Choroid plexus epithelial cell (primary cell): ENCODE measurements around the gene GPS2.
A peak's percentile ranks its signal among the peaks of the same experiment; 100 is the strongest.

Experiments used
- DNase-seq: peaks from one replicate; pipeline ENCODE4 v3.0.0-alpha.2; 2010; ENCODE audit warnings: low read depth
- H3K4me3 ChIP-seq: 2 replicates; pipeline ENCODE4 v1.5.1; 2011; ENCODE audit warnings: low read depth, mild to moderate bottlenecking, control low read depth, low read length, moderate library complexity
- TF ChIP-seq, protein P1 (sequence below): conservative IDR thresholded peaks from 2 replicates; pipeline ENCODE4 v1.5.1; 2011; ENCODE audit warnings: low read depth, mild to moderate bottlenecking, control low read depth, inconsistent platforms, low read length, moderate library complexity

GPS2 gene

DNA sequence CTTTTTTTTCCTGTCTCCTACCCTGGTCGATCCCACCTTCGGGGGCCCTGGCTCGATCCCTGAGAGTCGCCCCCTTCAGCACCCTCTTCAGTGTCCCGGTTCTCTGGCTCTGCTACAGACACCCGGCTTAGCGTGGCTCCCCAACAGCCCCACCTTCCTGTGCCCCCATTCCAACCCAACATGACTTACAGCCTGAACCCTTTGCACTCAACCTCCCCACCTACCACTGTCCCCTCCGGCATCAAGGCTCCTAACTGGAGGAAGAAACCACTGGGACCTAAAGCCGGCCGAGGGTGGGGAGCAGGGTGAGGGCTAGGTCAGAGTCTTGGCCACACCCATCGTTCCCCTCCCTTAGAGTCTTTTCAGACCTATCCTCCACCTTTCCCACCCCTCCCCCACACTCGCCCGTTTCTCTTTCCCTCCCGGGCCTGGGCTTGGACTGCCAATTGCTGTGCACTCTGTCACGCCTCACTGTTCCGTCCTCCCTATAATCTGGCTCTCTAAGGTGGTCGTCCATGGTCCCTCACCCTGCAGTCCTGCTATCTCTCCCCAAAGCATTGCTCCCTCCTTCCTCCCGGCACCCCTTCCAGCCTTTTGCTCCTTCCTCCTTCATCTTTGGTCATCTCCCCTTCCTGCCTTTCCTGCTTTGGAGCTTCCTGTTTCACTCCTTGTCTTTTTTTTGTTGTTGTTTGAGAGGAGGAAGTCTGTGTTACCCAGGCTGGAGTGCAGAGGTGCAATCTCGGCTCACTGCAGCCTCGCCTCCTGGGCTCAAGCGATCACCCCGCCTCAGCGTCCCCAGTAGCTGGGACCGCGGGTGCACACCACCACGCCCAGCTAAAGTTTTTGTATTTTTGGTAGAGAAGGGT is 52.0 kb downstream of the GPS2 start:
- TF ChIP-seq, protein P1, sequence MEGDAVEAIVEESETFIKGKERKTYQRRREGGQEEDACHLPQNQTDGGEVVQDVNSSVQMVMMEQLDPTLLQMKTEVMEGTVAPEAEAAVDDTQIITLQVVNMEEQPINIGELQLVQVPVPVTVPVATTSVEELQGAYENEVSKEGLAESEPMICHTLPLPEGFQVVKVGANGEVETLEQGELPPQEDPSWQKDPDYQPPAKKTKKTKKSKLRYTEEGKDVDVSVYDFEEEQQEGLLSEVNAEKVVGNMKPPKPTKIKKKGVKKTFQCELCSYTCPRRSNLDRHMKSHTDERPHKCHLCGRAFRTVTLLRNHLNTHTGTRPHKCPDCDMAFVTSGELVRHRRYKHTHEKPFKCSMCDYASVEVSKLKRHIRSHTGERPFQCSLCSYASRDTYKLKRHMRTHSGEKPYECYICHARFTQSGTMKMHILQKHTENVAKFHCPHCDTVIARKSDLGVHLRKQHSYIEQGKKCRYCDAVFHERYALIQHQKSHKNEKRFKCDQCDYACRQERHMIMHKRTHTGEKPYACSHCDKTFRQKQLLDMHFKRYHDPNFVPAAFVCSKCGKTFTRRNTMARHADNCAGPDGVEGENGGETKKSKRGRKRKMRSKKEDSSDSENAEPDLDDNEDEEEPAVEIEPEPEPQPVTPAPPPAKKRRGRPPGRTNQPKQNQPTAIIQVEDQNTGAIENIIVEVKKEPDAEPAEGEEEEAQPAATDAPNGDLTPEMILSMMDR, result no peak
- peak overlapping the region; percentile 24 for H3K4me3 ChIP-seq
- DNase-seq, result no peak
